SK-N-SH (cell line): ENCODE results near the gene KRT2. TPM values are rescaled to one million over a fixed set of nuclear protein-coding genes. Genes with fewer than 3 reads are reported as not detected.

Source experiments
- CTCF ChIA-PET: fragments of 300-600, 350-600 bp; formaldehyde crosslinking; extraction: SDS; loops from one replicate; lab custom pipeline; 2021; lab: Yijun Ruan, JAX
- POLR2A ChIA-PET: fragments of 350-600 bp; sonication (Branson Sonifier 250); formaldehyde crosslinking; extraction: SDS; loops from one replicate; lab custom pipeline; 2020; ENCODE audit warnings: antibody characterized with exemption, inconsistent platforms; lab: Yijun Ruan, JAX
- DNase-seq: peaks from one replicate; pipeline ENCODE4 v3.0.0; 2012
- H2AFZ ChIP-seq: fragments of 200-600 bp; sonication (generic); 2 replicates; pipeline ENCODE4 v1.8.1; 2016; ENCODE audit warnings: antibody characterized with exemption, mild to moderate bottlenecking, low read depth
- H3F3A ChIP-seq: fragments of 200-600 bp; sonication (generic); replicated peaks from 2 replicates; pipeline ENCODE3; 2016; ENCODE audit warnings: antibody characterized with exemption, mild to moderate bottlenecking; ENCODE audit not compliant: insufficient read depth
- H3K27ac ChIP-seq, 2 experiments: fragments of 200-500 bp in 1 of 2; fragments of 200-600 bp in 1 of 2; sonication (Bioruptor generic) in 1 of 2; sonication (generic), shearing (Covaris generic) in 1 of 2; 2 replicates each; pipeline versions ENCODE4 v1.5.1 to v1.6.1; 2014 to 2016; ENCODE audit warnings: low read depth in 2 of 2, inconsistent platforms in 1 of 2, low read length in 1 of 2, mild to moderate bottlenecking in 1 of 2, mixed read lengths in 1 of 2
- H3K27me3 ChIP-seq: fragments of 200-600 bp; sonication (generic), shearing (Covaris generic); 2 replicates; pipeline ENCODE4 v1.6.1; 2016; ENCODE audit warnings: mixed run types; ENCODE audit not compliant: insufficient read depth
- H3K36me3 ChIP-seq, 2 experiments: fragments of 200-500 bp in 1 of 2; fragments of 200-600 bp in 1 of 2; sonication (Bioruptor generic) in 1 of 2; sonication (generic) in 1 of 2; replicated peaks in 1 of 2; 2 replicates each; pipeline versions ENCODE3 to v1.5.1; 2014 to 2016; ENCODE audit warnings: low read length in 1 of 2, mild to moderate bottlenecking in 1 of 2; ENCODE audit not compliant: insufficient read depth in 2 of 2, control insufficient read depth in 1 of 2
- H3K4me1 ChIP-seq, 2 experiments: fragments of 200-500 bp in 1 of 2; fragments of 200-600 bp in 1 of 2; sonication (Bioruptor generic) in 1 of 2; sonication (generic), shearing (Covaris generic) in 1 of 2; 2 replicates each; pipeline versions ENCODE4 v1.5.1 to v1.6.1; 2014 to 2016; ENCODE audit warnings: low read depth in 1 of 2, low read length in 1 of 2, mixed run types in 1 of 2; ENCODE audit not compliant: insufficient read depth in 2 of 2, control insufficient read depth in 1 of 2
- H3K4me2 ChIP-seq: fragments of 200-600 bp; sonication (generic), shearing (Covaris generic); 2 replicates; pipeline ENCODE4 v1.6.1; 2017; ENCODE audit warnings: mixed run types
- H3K4me3 ChIP-seq, 2 experiments: fragments of 200-500 bp in 1 of 2; fragments of 200-600 bp in 1 of 2; sonication (Bioruptor generic) in 1 of 2; sonication (generic), shearing (Covaris generic) in 1 of 2; 2 replicates each; pipeline versions ENCODE4 v1.5.1 to v1.8.1; 2014 to 2016; ENCODE audit warnings: low read depth in 2 of 2, inconsistent platforms in 1 of 2, low read length in 1 of 2, mild to moderate bottlenecking in 1 of 2, mixed read lengths in 1 of 2, moderate library complexity in 1 of 2
- H3K79me2 ChIP-seq: fragments of 200-600 bp; sonication (generic); 2 replicates; pipeline ENCODE4 v1.8.1; 2017; ENCODE audit warnings: mild to moderate bottlenecking; ENCODE audit not compliant: insufficient read depth
- H3K9ac ChIP-seq: fragments of 200-600 bp; sonication (generic); 2 replicates; pipeline ENCODE4 v1.6.1; 2017; ENCODE audit warnings: mixed run types
- H3K9me2 ChIP-seq: fragments of 200-600 bp; sonication (generic); 2 replicates; pipeline ENCODE4 v1.6.1; 2017; ENCODE audit warnings: mixed run types
- H3K9me3 ChIP-seq: fragments of 200-600 bp; sonication (generic); 2 replicates; pipeline ENCODE4 v1.6.1; 2017; ENCODE audit warnings: mixed run types, mild to moderate bottlenecking, moderate library complexity
- H4K20me1 ChIP-seq: fragments of 200-600 bp; sonication (generic); 2 replicates; pipeline ENCODE4 v1.6.1; 2017; ENCODE audit warnings: mild to moderate bottlenecking, mixed run types; ENCODE audit not compliant: insufficient read depth
- EP300 ChIP-seq, 2 experiments: IDR thresholded peaks; 2 replicates each; pipeline versions ENCODE4 v1.4.0 to v1.6.1; 2012; ENCODE audit warnings: borderline replicate concordance in 1 of 2, low read depth in 1 of 2, low read length in 1 of 2
- EZH2phosphoT487 ChIP-seq: fragments of 200-600 bp; sonication (generic); IDR thresholded peaks from 2 replicates; pipeline ENCODE4 v1.6.1; 2017; ENCODE audit warnings: low read depth, mixed run types, mild to moderate bottlenecking, antibody characterized with exemption, moderate library complexity, borderline replicate concordance
- FOSL2 ChIP-seq: IDR thresholded peaks from 2 replicates; pipeline ENCODE4 v1.4.0; 2012; ENCODE audit warnings: low read depth, mild to moderate bottlenecking, moderate library complexity, borderline replicate concordance
- FOXJ3 ChIP-seq: sonication (generic); formaldehyde crosslinking; IDR thresholded peaks from 2 replicates; pipeline ENCODE4 v1.5.1; 2020; ENCODE audit warnings: mild to moderate bottlenecking, missing genetic modification reagents
- FOXM1 ChIP-seq: IDR thresholded peaks from 2 replicates; pipeline ENCODE4 v1.4.0; 2012; ENCODE audit warnings: low read depth, mild to moderate bottlenecking
- IRF3 ChIP-seq: fragments of 150-350 bp; IDR thresholded peaks from 2 replicates; pipeline ENCODE4 v1.6.1; 2016; ENCODE audit warnings: mild to moderate bottlenecking, low read depth, low read length
- JUND ChIP-seq: IDR thresholded peaks from 2 replicates; pipeline ENCODE4 v1.4.0; 2012
- MEF2A ChIP-seq: IDR thresholded peaks from 2 replicates; pipeline ENCODE4 v1.4.0; 2012; ENCODE audit warnings: low read depth, borderline replicate concordance
- RAD21 ChIP-seq: IDR thresholded peaks from 2 replicates; pipeline ENCODE4 v1.6.1; 2012; ENCODE audit warnings: mild to moderate bottlenecking, low read length
- SMC3 ChIP-seq: IDR thresholded peaks from 2 replicates; pipeline ENCODE4 v1.6.1; 2012; ENCODE audit warnings: low read depth, low read length, improper control_type of control experiment
- TCF12 ChIP-seq: IDR thresholded peaks from 2 replicates; pipeline ENCODE4 v1.4.0; 2012
- TEAD4 ChIP-seq: IDR thresholded peaks from 2 replicates; pipeline ENCODE4 v1.4.0; 2012; ENCODE audit warnings: mild to moderate bottlenecking, borderline replicate concordance; ENCODE audit not compliant: insufficient read depth
- USF1 ChIP-seq: IDR thresholded peaks from 2 replicates; pipeline ENCODE4 v1.4.0; 2012; ENCODE audit warnings: low read depth, borderline replicate concordance
- USF2 ChIP-seq: fragments of 150-350 bp; IDR thresholded peaks from 2 replicates; pipeline ENCODE4 v1.6.1; 2017; ENCODE audit warnings: antibody characterized with exemption, low read length, low read depth, borderline replicate concordance
- ZBTB33 ChIP-seq: IDR thresholded peaks from 2 replicates; pipeline ENCODE4 v1.4.0; 2012; ENCODE audit warnings: low read depth, borderline replicate concordance
- WGBS: methylation state at CpG from one replicate; pipeline ENCODE4 v1.1.6; 2017; ENCODE audit warnings: low lambda C conversion rate; 5-methylcytosine and 5-hydroxymethylcytosine counted together
- polyA plus RNA-seq, 3 experiments: library from polyadenylated mRNA; depleted of rRNA; stranded (reverse); fragments of >200 nt; gene quantifications; 2 replicates each; pipeline ENCODE4 v1.2.3, GENCODE V29; 2012

Gene KRT2
- polyA plus RNA-seq, 1 of the 3 experiments (the other 2 are of a cell fraction) = not detected

- no peaks in the 10 kb centered on the region for H4K20me1 ChIP-seq
- POLR2A ChIA-PET = no interaction called here
- no peak overlapping the region for H3K4me3 ChIP-seq
- WGBS = 32% methylated on average over 6 of the region's 6 CpGs
- H2AFZ ChIP-seq = no peak overlapping the region
- H3K9me2 ChIP-seq = no peaks in the 10 kb centered on the region
- H3K27ac ChIP-seq = no peak overlapping the region
- H3K27me3 ChIP-seq = peaks cover 37% of the 10 kb centered on the region
- H3K9ac ChIP-seq = no peak overlapping the region
- CTCF ChIA-PET = interaction anchor here (0.7 to 2.1 kb wide), 4 partner anchors 223 to 632 kb away, joined by 3 to 9 read pairs (median 4); no protein-coding TSS in a partner anchor
- no peaks in the 10 kb centered on the region for H3K36me3 ChIP-seq
- H3K4me2 ChIP-seq = no peak overlapping the region
- TF ChIP-seq ZBTB33 (no peak), JUND (no peak), FOSL2 (no peak), SMC3 (no peak), EP300 (IDR thresholded peaks at IDR 0.05; ENCODE audit: borderline replicate concordance in 1 of 2, low read depth in 1 of 2, low read length in 1 of 2) (no peak), USF2 (no peak), USF1 (no peak), FOXJ3 (CRISPR knock-in tag) (no peak), FOXM1 (no peak), IRF3 (no peak), TEAD4 (no peak), MEF2A (no peak), TCF12 (no peak), RAD21 (no peak), EZH2phosphoT487 (no peak)
- TF ChIP-seq, all 33 proteins: peak for 0
- Histone ChIP-seq H3K79me2 (no peaks in the 10 kb centered on the region), H3K4me1 (no peaks in the 10 kb centered on the region), H3K9me3 (no peaks in the 10 kb centered on the region), H3F3A (no peaks in the 10 kb centered on the region)
- no peak for DNase-seq
These were observed 5.4 kb upstream of the KRT2 start for GRCh38 chr12:52657250-52657902.
